NCI-H1417 (cell line): ENCODE measurements around the gene MAEA.
"Not testable (repeated sequence)": the region's sequence is repeated elsewhere in the genome, so short reads cannot be mapped to it uniquely, and the experiment has no call there.

Source experiments
- DNase-seq, 3 experiments: peaks; one replicate each; lab custom pipeline; 2025; lab: John Stamatoyannopoulos, UW

MAEA gene

DNA sequence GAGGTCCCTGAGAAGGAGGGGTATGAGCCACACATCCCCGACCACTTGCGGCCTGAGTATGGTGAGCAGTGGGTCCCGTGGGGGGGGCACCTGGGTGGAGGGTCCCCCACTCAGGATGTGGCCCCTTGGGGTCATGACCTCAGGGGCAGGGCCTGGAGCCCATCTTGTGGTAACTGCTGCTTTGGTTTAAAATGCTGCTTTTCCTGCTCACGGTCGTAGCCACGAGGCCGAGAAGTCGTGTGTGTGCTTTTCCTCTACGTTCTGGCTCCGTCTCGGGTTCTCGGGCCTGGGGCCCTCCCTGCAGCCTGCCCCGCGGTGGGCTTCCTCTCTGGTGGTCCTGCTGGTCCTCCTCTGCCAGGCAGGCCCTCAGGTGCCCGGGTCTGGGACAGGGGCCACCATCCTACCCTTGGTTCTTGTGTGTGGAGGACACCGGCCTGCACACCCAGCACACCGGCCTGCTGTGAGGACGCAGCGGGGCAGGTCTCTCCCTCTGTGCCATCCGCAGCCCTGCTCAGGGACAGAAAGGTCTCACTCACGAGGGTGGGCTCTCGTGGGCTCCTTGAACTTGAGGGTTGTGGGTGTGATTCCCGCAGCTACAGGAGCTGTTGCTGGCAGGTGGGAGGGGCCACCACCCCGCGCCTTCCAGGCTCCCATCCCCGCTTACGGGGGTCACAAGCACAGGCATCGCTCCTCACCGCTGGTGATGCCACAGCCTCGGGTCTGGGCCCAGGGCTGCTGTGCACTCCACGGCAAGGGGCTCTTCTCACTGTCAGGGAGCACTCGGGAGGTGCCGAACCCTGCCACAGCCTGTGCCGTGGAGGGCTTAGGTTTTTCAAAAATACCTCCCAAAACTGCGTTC is 76.9 kb downstream of the MAEA start:
- no peak for DNase-seq

DNA sequence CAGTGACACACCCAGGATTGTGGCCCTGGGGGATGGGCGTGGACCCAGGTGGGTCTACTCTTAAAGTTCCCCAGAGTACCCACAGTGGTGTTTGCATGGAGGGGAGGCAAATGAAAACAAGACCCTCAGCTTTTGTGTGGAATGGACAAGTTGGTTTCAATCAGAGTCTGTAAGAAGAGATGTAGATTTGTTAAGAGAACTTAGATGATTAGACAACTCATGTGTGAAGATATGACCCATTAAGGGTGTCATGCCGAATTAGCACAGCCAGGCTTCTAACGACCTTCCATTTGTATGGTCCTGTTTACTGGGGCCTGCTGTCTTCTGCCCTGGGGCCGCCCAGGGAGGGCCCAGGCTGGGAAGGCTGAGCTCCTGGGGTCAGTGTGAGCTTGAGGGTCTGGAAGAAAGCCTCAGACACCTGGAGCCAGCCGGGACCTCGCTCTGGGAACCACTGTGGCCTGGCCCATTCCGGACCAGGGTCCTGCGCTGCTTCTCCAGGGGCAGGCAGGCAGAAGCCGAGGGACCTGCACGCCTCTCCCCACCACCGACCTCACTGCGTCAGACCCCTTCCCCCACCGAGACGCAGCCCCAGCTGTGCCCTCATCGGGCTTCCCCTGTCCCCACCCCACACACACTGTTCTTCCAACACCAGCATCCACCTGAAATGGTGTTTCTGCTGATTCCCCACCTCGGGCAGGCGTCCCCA is 77.7 kb downstream of the MAEA start:
- no peak for DNase-seq

DNA sequence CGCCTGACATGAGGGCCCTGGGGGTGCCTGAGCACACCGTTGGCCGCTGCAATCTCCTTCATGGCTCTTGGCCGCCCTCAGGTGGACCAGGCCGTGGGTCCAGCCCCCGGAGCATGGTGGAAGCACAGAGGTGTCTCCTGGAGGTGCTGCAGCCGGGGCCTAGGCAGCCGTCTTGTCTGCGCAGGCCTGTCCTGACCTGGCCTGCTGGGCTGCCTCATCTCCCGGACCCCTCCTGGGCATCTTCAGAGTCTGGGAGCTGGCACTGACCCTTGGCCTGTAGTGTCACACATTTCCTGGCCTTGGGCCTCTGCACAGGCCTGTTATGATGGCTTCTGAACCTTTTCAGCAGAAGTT is 78.2 kb downstream of the MAEA start:
- DNase-seq, result no peak

DNA sequence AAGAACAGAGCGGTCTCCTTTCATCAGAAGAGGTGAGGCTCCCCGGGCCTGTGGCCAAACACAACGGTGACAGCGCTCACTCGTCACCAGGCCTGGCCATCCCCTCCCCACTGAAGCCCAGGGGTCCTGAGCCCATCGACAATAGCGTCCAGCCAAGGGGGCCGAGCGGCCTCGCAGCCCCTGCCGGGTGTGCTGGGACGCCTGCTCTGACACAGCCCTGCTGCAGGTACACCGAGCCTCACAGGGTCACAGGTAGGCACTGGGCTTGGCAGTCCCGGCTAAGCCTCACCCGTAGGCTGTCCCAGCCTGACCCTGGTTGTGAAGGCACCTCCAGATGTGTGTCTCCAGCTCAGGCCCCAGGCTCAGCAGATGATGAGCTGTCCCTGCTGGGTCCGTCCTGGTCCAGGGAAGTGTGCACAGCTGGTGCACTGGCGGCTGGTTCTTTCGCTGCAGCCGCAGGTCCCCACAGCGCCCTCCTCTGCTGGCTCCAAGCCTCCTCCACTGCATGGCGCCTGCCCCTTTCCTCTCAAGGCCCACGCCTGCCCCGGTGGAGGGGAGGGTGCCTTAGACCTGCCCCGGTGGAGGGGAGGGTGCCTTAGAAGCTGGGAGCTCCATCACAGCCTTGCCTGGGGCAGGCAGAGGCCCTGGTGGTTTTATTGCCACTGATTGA is 78.9 kb downstream of the MAEA start:
- no peak for DNase-seq

DNA sequence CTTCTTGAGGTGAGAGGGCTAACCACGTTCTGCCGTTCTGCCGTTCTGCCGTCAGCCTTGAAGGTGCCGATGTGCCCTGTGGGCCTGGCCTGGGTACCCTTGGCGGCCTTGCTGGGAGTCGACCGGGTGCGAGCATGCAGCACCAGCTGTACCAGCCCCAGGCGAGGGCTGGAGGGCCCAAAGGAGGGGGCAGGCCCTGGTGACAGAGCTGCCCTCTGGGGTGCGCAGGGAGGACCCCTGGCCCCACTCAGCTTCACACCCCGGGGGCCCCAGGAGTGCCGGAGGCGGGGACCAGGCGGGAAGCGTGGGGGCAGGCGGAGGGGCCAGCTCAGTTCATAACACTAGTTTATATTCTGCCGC is 79.4 kb downstream of the MAEA start:
- DNase-seq, result no peak

DNA sequence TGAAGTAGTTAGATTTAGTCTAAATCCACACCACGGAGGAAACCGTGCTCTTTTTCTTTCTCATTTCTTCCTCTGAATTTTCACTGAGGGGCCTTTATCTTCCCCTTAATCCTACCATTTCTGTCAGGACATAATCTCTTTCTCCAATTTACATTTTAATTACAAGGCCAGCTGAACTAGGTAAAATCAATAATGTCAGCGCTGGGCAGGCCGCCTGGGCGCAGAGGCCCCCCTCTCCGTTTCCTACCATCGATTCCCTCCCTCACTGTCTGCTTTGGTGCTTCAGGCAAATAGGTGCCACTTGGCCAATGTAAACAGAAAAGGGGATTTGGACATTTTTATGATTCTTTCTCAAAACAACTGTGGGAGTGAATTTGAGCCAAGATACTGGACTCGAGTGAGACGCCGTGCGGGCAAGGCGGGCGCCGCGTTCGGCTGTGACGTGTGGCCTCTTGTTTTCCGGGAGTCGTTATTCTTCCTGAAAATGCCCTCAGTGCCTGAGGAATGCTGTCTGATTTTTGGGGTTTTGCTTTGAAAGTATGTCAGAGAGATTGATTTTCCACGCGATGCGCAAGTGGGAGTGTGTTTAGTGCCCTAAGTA is 79.9 kb downstream of the MAEA start:
- peak in 1 of 3 experiments; percentile 4 for DNase-seq

DNA sequence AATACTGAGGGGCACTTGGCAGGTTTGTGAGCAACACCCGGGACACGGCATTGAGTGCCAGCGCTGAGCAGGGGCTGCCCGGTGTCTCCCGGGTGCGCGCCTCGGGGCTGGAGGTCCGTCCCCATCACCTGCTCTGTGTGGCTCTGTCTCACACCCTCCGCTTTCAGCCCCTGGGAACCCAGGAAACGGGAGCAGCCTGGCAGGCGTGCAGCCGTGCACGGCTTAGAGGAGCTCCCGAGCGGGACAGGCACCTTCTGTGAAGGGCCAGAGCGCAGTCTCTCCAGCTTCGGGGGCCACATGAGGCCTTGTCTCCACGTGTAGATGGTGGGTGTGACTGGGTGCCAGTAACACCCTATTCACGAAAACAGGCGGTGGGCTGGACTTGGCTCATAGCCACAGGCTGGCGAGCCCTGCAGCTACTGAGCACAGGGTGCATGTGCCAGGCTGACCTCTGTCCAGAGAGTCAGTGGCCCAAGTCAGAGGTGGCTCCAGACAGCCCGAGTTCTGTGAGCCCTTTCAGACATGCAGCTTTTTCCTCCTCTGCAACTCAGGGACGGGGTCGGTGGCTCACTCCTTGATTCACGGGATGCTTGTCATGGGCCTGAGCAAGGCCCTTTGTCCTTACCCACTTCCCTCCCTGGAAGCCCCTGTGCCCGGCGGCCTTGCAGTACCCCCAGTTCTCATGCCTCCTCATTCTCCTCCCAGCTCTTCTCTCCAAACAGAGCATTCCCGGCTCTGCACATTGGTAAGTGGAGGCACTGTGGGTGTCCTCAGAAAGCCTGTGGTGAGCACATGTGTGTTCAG is 80.8 kb downstream of the MAEA start:
- DNase-seq, result no peak

DNA sequence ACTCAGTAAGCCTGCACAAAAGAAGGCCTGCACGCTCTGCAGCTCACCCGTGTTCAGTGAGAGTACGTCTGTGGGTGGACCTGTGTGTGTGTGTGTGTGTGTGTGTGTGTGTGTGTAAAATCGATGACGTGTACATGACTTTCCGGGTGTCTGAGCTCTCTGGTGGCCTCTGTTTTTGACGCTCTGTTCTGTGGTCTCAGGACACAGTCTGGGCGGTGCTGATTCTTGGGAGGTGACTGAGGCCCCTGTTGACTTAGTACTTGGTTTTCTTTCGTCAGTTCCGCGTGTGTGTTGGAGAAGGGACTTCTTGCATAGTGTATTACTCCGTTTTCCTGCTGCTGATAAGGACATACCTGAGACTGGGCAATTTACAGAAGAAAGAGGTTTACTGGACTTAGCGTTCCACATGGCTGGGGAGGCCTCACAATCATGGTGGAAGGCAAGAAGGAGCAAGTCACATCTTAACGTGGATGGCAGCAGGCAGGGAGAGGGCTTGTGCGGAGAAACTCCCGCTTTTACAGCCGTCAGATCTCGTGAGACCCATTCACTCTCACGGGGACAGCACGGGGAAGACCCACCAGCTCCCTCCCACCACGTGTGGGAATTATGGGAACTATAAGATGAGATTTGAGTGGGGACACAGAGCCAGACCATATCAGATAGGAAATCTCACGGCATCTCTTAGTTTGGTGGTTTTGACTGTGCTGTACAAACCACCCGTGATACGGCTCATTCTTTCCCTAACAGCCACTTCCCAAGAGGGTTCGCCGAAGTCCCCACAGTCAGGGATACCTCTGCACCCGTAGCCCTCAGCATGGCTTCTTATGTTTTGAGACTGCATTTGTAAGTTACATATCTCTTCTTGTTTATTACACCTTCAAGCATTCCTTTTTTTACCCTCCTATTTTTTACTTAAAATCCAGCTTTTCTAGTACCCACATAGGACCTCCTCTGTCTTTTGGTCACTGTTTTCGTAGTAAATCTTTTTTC is 81.8 kb downstream of the MAEA start:
- no peak for DNase-seq

DNA sequence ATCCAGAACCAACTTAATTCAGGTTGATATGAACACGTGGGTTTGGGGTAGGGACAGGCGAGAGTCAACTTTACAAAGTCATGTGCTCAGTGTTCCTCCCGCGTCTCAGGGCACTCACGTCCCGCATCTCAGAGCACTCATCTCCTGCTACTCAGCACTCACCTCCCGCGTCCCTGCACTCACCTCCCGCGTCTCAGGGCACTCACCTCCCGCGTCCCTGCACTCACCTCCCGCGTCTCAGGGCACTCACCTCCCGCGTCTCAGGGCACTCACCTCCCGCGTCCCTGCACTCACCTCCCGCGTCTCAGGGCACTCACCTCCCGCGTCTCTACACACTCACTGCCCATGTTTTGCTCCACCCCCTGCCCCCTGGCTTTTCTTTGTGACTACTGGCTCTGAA is 82.9 kb downstream of the MAEA start:
- not testable (repeated sequence) for DNase-seq

DNA sequence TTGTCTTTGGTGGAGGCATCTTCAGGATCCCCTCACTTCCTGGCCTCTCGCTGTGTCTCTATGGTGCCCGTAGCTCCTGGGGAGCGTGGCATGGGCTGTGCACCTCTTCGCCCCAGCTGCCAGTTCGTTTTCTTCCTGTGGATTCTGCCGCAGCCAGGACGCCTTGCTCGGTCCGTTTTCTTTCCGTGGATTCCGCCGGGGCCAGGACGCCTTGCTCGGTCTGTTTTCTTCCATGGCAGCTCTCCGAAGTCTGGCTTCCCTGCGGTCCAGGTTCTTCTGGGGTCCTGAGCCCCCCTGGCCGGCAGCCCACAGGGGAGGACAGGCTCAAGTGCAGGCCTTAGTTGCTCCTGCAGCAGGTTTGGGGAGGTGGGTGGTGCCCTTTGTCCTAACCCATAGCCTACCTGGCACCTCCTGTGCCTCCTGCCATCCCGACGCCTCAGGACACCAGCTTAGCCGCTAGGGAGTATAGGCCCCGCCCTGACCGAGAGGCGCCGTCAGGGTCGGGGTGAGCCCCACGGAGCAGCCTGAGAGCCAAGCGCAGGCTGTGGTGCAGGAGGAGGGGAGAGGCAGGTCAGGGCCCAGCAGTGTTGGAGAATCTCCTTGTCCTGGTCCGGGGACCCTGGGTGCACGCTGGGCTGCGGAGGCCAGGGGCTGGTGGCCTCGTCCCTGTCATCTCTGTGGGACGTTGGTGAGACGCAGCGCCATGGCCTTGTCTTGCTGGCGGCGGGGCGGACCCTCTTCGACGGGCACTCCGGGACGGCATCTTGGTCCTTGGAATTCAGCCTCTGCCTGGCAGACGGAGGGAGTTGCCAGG is 84.4 kb downstream of the MAEA start:
- no peak for DNase-seq

DNA sequence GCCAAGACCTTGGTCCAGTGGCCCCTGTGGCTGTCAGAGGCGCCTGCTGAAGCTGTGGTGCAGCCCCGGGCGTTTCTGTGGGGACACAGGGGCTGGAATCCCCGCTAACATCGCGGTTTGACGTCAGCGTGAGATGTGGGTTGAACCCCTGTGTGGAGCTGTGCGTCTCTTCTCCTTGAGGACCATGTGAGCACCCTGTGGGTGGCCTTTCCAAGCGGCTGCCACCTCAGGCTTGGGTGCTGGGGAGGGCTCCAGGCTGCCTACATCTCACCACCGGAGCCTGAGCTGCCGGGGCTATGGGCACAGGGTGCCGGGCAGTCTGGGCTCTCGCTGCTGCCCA is 85.0 kb downstream of the MAEA start:
- DNase-seq, result no peak

DNA sequence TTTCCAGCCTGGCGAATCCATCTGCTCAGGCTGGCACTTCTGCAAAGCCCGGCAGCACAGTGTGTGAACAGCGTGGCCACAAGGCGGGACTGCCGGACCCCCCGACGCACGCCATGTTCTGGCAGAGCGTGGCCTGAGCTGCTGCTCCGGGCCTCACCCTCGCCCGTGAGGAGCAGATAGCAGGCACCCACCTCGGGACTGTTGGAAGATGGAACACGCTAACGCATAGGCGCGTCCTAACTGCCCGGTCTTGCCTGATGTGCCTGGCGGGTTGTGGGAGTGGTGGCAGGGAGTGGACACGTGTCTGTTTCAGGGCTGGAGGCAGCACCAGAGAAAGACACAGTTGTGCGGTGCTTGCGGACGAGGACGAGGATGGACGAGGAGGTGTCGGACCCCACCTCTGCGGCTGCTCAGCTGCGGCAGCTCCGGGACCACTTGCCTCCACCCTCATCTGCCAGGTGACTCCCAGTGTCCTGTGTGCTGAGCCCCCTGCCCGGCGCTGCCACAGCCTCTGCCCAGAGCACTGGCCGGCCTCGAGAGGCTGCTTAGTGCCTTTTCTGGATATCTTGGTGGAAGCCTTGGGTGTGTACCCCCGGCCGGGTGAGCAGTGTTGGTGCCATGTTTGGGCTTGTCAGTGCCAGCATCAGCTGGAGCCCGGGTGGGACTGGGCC is 85.5 kb downstream of the MAEA start:
- DNase-seq, result no peak

DNA sequence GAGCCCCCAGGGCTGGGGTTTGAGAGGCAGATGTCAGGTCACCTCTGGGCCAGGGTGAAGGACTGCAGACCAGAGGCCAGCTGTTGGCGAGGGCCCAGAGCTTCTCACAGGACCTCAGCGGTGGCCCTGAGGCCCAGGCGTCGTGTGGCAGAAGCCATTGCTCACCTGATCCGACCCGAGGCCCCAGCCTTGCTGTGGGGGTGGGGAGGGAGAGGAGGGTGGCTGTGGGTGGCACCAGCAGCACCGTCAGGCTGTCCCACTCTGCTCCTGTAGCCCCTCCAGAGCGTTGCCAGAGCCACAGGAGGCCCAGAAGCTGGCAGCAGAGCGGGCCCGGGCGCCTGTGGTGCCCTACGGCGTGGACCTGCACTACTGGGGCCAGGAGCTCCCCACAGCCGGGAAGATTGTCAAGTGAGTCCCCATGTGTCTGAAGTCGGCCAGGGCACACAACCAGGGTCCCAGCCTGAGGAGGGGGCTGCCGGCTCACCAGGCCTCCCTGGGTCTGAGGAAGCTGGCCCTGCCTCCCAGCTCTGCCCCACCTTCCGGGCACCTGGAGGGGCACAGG is 86.2 kb downstream of the MAEA start:
- DNase-seq, result no peak

DNA sequence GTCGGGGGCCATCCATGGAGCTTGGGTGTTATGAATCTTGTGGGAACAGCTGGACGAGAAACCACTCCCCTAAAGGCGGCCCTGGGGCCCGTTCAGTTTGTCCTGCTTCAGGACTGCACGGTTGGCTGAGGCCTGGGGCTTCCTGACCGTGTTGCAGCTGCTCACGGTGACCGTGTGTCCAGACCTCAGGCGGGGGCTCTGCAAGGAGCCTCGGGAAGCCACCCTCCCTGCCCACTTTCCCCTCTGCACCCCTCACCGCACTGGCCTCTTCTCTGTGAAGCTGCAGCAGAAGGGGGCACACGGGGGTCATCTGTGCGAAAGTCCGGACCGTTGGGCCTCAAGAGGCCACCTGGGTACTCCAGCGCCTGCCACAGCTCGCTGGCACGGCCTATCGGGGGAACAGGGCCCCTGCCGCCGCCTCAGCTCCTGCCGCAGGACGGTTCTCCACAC is 86.7 kb downstream of the MAEA start:
- no peak for DNase-seq

DNA sequence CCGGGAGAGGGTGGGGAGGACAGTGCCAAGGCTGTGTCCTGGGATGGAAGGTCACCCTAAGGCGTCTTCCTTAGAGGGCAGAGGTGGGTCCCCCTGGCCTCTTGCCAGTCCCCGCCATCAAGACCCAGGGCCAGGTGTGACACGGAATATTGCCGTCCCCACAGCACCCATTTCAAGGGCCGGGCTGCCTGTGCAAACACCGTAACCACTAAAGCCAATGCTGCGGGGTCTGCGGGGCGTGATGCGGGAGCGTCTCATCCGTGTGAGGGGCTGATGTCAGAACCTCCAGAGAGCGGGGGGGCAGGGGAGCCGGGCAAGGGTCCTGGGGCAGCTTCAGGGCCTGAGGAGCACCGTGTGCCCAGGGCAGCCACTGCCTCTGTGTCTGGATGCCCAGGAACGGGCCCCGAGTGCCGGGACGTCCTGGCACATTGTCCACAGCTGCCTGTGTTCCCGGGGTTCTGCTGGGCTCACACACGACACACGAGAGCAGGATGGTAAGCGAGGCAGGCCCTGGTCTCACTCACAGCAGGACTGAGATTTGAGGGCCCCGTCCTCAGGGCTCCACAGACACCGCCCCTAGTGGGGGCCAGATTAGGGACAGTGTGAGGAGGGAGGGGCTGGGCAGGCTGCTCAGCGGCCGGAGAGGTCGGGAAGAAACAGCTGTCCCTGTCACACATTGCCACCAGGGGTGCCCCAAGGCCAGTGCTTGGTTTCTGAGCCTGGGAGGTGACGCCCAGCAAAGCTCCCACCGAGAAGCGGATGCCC is 87.3 kb downstream of the MAEA start:
- DNase-seq, result no peak

DNA sequence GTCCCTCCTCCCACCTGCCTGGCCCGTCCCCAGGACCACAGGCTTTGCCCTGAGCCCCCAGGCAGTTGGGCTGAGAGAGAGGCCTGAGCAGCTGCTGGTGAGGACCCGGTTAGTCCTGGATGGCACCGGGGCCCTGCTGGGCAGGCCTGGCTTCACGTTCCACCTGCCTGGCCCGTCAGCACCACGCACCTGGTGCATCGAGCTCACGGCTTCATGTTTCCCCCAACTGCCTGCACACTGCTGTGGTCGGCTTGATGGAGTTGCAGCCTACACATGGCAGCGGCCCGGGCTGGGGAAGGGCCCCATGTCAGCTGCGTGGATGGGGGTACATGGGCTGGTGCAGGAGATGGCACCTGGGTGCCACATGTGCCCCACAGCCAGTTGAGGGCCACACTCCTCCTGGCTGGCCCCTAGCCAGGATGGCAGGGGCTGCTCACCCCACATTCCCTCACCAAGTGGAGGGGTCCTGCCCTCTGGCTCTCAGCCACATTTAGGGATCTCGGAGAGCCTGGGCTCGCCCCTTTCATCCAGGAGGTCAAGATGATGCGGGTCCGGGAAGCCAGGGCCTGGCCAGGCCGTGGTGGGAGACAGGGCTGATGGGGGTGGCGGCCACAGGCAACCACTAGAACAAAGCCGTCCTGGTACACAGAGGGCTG is 88.0 kb downstream of the MAEA start:
- no peak for DNase-seq

DNA sequence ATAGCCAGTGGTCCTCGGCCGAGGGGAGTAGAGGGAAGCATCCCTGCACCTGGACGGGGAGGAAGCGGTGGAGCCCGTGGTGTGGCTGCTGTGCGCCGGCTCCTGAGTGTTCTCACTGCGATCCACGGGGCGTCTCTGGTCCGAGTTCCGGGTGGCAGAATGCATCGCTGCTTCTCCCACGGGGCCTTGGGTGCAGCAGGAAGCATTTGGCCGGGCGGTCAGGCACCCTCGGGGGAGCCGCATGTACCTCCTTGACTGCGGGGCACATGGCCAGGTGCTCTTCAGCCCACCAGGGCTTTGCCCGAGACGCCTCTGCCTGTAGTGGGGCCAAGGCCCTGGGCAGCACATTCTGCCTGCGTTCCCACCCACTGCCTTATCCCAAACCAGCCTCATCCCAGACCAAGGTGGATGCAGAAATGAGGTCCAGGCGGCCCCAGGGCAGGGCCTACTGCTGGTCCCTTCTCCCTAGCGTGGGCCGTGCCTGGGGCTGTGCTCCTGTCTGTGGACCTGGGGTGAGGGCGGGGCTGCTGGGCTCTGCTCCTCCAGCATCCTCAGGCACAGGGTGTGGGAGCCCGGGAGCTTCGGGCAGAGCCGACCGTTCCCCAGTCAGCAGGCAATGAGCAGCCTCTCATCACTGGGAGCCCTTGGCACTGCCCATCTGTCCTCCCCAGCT is 89.0 kb downstream of the MAEA start:
- no peak for DNase-seq
